ENCODE data around the gene NPNT.

The NPNT gene

DNA sequence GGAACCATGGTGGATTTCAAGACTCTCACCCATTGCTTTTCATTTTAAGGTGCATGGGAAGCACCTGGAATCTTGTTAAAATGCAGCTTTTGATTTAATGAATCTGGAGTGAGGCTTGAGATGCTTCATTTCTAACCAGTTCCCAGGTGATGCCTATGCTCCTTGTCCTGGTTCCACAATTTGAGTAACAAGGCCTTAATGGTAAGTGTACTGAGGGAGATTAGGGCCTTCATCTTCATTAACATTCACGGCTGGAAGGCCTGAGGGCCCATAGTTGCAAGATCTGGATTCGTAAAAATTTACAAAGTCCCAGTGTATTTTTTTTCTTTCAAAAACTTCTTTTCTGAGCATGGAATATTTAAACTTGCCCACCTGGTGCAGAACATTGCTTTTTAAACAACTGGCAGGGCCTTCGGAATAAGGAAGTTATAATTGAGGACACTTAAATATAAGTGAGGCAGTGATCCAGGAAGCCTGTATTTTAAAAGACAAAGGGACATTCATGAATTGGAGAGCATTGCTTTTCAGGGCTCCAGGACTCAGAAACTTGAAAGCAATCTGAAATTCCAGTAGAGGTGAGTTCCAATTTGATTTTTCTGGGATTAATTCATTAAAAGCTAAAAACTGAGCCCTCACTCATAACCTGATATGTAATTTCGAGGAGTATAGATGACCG lies 77.8 kb downstream of the NPNT start:
- no peak for DNase-seq

- DNase-seq = no peak
Observed at GRCh38 chr4:105976915-105977314, 81.6 kb downstream of the NPNT start.

DNA sequence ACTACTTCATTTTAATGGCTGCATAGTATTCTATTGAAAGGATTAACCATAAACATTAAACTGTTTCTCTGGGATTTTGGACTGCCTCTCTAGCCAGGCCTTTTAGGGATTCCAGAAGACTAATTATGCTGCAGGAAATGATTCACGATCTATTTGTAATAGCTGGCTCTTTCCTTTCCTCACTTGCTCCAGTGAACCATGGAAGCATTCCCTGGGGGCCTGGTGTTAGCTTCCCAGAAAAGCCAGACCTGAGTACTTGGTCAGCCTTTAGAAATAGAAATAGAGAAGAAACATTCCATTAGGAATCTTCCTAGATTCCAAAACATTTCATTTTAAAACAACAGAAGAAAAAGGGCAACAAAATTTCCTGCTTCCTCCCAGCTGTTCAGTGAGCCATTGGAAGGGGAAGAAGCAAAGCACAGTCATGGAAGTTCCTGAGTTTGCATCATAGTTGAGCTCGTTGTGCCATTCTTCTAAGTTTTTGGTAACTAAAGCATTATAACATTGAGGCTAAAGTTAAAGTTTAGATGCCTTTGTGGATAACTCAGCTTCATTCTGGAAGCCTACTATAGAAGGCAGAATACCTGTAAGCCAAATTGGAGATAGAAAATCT lies 83.5 kb downstream of the NPNT start:
- DNase-seq = no peak

DNA sequence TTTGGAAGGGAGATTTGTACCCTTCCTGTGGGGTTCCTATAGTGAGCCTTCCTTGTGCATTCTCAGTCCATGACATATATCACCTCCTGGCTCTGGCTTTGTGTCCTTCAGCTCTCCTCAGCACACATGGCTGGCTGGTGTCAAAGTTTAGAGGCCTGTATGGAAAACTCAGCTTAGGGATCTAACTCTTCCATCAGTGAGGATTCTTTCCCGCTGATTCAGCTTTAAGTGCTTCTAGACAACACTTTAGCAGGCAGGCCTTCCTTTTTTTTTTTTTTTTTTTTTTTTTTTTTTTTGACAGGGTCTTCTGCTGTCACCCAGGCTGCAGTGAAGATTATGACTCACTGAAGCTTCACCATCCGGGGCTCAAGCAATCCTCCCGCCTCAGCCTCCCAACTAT lies 84.2 kb downstream of the NPNT start:
- no peak for DNase-seq

- no peak for DNase-seq
Observed at GRCh38 chr4:105988671-105989070, 93.4 kb downstream of the NPNT start.

GRCh38 chr4:105989485-105990242 lies 94.4 kb downstream of the NPNT start:
- DNase-seq = no peak

GRCh38 chr4:105990933-105991332 lies 95.7 kb downstream of the NPNT start:
- no peak for DNase-seq

DNA sequence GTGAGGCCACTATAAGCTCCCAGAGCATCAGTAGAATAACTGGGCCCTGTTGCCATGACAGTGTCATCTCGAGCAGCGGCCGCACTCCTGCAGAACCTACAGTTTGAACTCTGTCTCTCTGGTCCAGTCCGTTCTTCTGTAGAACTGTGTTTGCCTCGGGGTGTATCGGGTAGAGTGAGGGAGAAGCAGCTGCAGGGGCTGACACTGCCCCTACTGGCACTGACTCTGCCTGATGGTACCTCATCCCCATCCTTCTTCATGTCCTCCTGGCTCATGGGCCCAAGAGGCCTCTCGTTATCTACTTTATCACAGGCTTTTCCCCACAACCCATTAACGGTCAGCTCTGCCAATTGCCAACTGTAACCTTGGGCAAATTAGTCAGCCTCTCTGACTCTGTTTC lies 96.5 kb downstream of the NPNT start:
- DNase-seq = no peak

GRCh38 chr4:105992641-105993305 lies 97.5 kb downstream of the NPNT start:
- DNase-seq = no peak

DNA sequence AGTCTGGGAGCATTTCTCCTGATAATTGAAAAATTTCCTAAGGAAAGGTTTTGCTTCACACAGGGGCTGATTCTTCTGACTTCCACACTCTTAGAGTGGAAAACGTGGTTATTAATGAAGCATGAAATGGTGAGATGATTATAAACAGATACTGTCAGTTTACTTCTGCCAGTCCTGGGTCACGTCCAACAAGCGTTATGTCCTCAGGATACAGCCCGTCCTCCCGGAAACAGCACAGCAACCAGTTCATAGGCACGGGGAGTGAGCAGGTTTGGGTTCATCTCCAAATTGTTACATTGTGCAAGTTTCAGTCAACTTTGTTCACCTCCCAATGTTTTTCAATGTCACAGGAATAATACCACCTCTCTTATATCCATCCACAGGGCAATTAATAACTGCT lies 98.8 kb downstream of the NPNT start:
- DNase-seq = no peak

- DNase-seq = no peak
Observed at GRCh38 chr4:105994841-105995501, 99.7 kb downstream of the NPNT start.

- DNase-seq = no peak
Observed at GRCh38 chr4:105996845-105997244, 101.6 kb downstream of the NPNT start.

DNA sequence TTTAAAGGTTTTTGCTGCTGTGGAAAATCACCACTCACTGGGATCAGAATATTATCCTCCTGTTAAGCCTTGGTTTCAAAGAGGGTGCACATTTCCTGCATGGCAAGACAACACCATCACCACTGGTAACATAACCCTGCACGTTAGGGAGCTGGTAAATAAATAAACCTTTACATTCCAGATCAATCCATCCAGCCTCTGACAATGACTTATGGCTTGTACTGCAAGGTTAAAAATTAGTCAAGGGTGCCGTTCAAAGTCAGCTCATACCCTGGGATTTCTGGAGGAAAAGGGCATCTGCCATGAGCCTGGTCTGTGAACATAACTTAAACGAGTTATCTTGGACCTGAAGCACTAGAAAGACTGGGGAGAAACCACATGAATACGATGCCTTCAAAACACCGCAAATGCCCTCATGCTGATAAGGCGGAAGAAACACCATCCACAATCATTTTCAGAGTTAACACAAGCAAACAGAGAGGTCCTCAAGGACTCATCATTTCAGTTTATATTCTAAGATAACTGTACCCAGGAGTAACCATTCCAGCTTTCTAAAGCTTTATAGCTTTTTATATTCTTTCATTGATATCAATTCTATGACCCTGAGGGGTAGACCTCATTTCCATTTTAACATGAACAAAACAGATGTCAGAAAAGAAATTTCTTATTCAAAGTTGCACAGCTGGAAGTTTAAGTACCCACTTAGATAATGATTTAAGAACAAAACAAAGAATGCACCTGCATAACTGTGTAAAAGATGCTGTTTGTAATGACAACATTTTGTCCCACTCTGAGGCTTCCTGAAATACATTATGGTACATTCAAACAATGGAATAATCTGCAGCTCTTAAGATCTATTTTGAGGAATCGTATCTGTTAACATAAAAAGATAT lies 103.1 kb downstream of the NPNT start:
- no peak for DNase-seq

DNA sequence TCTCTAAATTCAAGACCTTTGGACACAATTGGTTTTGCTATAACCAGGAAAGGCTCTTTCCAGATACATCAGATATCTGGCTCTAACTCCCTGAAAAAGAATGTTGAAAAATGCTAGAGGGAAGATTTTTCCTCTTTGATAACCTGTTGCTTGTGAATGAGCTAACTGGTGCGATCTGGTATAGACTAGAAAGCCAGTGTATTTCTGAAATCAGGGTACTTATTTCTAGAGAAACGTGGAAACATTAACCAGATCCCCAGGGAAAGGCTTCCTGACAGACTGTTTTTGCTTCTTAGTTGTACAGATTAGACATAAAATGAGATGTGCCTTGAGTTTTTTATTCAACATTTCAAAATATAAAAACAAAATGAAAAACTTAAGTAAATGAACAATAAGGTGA lies 107.7 kb downstream of the NPNT start:
- no peak for DNase-seq

DNA sequence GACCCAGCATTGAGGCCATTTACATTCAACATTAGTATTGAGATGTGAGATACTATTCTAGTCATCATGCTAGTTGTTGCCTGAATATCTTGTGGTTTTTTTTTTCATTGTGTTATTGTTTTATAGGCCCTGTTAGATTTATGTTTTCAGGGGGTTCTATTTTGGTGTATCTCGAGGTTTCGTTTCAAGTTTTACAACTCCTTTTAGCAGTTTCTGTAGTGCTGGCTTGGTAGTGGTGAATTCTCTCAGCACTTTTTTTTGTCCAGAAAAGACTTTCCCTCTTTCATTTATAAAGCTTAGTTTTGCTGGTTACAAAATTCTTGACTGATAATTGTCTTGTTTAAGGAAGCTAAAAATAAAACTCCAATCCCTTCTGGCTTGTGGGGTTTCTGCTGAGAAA lies 115.5 kb downstream of the NPNT start:
- DNase-seq = no peak

DNA sequence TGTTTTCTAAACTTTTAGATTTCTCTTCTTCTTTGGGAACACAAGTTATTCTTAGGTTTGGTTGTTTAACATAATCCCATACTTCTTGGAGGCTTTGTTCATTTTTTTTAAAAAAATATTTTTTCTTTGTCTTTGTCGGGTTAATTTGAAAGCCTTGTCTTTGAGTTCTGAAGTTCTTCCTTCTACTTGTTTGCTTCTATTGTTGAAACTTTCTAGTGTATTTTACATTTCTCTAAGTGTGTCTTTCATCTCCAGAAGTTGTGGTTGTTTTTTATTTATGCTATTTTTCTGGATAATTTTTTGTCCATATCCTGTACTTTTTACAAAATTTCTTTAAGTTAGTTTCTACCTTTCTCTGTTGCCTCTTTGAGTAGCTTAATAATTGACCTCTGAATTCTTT lies 116.1 kb downstream of the NPNT start:
- DNase-seq = no peak

- DNase-seq = no peak
Observed at GRCh38 chr4:106017975-106018374, 122.7 kb downstream of the NPNT start.

DNA sequence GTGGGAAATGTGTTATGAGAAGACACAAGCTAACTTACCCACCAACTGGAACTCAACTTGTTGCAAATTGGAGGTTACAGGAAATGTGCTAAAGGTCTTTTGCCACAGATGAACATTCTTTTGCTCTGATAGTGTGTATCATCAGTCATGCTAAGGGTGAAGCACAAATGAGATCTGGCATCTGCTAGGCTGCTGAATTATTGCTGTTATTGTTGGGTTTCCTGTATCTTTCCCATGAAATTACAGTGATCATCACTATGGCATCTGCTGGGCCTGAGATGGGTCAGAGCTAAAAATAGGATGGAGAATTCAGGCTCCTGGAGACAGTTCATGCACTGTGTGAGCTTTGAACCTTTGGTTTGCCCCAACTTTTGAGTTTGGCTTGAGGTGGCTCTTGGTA lies 124.5 kb downstream of the NPNT start:
- no peak for DNase-seq

All from CD4-positive, alpha-beta T cell treated with Interleukin-15 for 1 hour (primary cell).